ENCODE data around the gene SLC16A11. TPM values are rescaled to one million over a fixed set of nuclear protein-coding genes. Genes with fewer than 3 reads are reported as not detected.
A peak's percentile ranks its signal among the peaks of the same experiment; 100 is the strongest.

Gene SLC16A11
- total RNA-seq, 4 donors from 2014 or later = 5.4 to 43.9 (median 18.8) TPM

DNA sequence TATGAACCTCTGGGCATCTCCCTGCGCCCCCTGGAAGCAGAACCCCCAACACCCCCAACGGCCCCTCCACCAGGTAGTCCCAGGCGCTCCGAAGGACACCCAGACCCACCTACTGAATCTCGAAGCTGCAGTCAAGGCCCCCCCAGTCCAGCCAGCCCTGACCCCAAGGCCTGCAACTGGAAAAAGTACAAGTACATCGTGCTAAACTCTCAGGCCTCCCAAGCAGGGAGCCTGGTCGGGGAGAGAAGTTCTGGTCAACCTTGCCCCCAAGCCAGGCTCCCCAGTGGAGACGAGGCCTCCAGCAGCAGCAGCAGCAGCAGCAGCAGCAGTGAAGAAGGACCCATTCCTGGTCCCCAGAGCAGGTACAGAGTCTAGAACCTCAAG, 19.5 kb downstream of the SLC16A11 start:
- 10 to 70% methylated on average over 2 to 7 of the region's 8 CpGs for WGBS, 2 donors
- TF ChIP-seq, protein P1, sequence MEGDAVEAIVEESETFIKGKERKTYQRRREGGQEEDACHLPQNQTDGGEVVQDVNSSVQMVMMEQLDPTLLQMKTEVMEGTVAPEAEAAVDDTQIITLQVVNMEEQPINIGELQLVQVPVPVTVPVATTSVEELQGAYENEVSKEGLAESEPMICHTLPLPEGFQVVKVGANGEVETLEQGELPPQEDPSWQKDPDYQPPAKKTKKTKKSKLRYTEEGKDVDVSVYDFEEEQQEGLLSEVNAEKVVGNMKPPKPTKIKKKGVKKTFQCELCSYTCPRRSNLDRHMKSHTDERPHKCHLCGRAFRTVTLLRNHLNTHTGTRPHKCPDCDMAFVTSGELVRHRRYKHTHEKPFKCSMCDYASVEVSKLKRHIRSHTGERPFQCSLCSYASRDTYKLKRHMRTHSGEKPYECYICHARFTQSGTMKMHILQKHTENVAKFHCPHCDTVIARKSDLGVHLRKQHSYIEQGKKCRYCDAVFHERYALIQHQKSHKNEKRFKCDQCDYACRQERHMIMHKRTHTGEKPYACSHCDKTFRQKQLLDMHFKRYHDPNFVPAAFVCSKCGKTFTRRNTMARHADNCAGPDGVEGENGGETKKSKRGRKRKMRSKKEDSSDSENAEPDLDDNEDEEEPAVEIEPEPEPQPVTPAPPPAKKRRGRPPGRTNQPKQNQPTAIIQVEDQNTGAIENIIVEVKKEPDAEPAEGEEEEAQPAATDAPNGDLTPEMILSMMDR (IDR thresholded peaks at IDR 0.05) = no peak
- no peak for TF ChIP-seq POLR2A (IDR thresholded peaks at IDR 0.05)
- DNase-seq = no peak
- Histone ChIP-seq H3K4me3 (replicated peaks in 1 of 3) (no peak overlapping the region), H3K9me3 (no peaks in the 10 kb centered on the region), H3K27me3 (no peaks in the 10 kb centered on the region), H3K27ac (peak overlapping the region in 2 of 3 donors; percentile 4 to 50), H3K4me1 (peaks cover 17 to 61% of the 10 kb centered on the region in 2 donors), H3K36me3 (no peaks in the 10 kb centered on the region)
- intact Hi-C loops (cut with DNase I) = no loop called here

DNA sequence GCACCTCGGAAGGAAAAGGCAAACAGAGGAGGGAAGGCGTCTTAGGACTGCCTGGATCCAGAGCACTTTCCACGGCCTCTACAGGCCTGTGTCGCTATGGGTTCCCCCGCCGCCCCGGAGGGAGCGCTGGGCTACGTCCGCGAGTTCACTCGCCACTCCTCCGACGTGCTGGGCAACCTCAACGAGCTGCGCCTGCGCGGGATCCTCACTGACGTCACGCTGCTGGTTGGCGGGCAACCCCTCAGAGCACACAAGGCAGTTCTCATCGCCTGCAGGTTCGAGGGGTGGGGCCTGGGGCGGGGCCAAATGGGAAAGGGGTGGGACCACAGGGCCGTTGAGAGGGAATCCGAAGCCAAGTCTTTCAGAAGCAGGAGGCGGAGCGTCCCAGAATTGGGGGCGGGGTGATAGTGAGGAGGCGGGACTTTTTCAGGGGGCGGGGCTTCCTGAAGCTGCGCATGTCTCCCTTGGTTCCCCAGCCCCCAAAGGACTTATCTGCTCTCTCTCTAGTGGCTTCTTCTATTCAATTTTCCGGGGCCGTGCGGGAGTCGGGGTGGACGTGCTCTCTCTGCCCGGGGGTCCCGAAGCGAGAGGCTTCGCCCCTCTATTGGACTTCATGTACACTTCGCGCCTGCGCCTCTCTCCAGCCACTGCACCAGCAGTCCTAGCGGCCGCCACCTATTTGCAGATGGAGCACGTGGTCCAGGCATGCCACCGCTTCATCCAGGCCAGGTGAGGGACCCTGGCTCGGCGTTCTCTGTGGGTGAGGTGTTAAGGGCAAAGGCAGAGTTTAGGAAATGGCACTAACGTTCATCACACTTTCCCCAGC, 20.1 kb downstream of the SLC16A11 start:
- DNase-seq = peak; percentile 80 to 83
- peak in 1 of 2 donors; percentile 68 for TF ChIP-seq POLR2A (IDR thresholded peaks at IDR 0.05)
- TF ChIP-seq, protein P1 (IDR thresholded peaks at IDR 0.05) = no peak
- H3K36me3 ChIP-seq = no peaks in the 10 kb centered on the region
- intact Hi-C loops (cut with DNase I) = no loop called here
- no peaks in the 10 kb centered on the region for H3K27me3 ChIP-seq
- WGBS, 2 donors = 32 to 49% methylated on average over 23 to 33 of the region's 51 CpGs
- H3K9me3 ChIP-seq = no peaks in the 10 kb centered on the region
- H3K4me3 ChIP-seq (replicated peaks in 1 of 3) = peak overlapping the region in 1 of 3 donors; percentile 8
- H3K27ac ChIP-seq = peak overlapping the region; percentile 65 to 84 (median 75)
- peaks cover 17 to 60% of the 10 kb centered on the region in 2 donors for H3K4me1 ChIP-seq

DNA sequence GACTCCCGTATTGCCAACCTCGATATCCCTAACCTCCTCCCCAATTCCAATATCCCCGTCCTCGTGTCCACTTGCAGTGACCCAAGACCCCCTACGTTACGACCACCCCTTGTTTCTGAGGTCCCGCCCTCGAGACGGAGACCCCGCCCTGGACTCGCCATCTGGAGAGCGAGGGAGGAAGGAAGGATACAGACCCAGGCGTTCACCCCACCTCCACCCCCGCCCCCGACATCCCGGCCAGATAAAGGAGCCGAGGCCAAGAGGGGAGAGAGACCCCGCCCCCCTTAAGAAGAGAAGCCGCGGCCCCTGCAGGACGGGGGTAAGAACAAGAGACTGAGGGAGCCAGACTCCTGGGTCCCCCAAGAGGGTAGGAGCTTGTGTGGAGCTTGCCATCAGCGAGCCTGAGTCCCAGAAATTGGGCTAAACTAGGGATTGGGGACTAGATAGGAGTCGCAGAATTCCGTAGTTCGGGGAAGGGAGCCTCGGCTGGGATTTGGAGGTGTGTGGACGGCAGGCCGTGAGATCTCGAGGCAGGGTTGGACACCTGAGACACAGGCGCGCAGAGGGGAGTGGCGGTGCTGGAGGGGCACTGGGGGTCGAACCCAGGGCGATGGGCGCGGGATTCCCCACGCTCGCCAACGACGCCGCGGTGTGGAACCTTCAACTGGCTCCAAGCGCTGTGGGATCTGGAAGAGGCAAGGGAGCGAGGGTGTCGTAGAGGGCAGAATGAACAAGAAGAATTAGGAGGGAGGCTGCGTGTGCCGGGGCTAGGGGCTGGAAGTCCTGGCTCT, 20.9 kb downstream of the SLC16A11 start, which contains the start of gene BCL6B:
TSS of gene BCL6B (plus strand) at position 270 of the 791 bp plus-strand sequence. CDS start 622 bp downstream, outside the sequence.
- intact Hi-C loops (cut with DNase I) = no loop called here
- Histone ChIP-seq H3K27ac (peak within 1 kb of the TSS; percentile 65 to 84 (median 75)), H3K4me3 (replicated peaks in 1 of 3) (peak within 1 kb of the TSS in 1 of 3 donors; percentile 18), H3K27me3 (no peaks in the 10 kb centered on the region), H3K36me3 (no peaks in the 10 kb centered on the region), H3K9me3 (no peaks in the 10 kb centered on the region), H3K4me1 (peaks cover 17 to 62% of the 10 kb centered on the region in 2 donors)
- no peak for DNase-seq
- TF ChIP-seq POLR2A (IDR thresholded peaks at IDR 0.05) = no peak
- TF ChIP-seq, protein P1 (IDR thresholded peaks at IDR 0.05) = no peak
- WGBS, 2 donors = 13 to 15% methylated on average over 41 to 47 of the region's 47 CpGs

DNA sequence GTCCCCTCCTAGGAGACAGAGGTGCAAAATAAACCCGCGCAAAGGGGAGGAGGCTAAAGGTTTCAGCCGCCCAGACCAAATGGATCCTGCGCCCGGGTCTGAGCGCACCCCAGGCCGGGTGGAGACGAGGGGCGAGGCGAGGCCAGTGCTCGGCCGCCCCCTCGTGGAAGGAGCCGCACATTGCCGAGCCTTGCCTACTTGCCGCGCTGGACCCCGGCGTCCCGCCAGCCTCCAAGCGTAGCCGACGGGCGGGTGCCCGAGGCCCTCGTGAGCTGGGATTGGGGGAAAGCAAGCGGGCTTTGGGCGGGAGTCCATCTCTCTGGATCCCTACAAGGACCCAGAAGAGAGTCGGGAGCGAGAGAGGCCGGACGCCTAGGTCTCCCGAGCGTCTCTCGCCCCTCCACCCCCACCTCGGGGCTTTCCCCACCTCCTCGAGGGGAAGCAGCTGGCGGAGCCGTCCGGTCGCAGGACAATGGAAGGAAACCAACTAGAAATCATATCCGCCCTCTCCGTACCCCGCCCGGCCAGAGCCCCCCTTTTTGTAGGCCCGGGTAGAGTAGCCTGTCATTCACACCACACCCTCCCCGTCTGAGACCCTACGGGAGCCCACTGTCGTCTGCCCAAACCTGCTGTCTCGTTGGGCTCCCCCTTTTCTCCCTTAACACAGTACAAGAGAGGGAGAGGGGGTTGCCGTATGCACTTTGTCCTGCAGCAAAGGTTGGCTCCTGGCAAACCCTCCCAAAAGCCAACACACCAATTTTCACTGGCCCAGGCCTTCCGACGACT, 21.7 kb downstream of the SLC16A11 start:
- Histone ChIP-seq H3K4me3 (replicated peaks in 1 of 3) (peak overlapping the region in 1 of 3 donors; percentile 18), H3K36me3 (no peaks in the 10 kb centered on the region), H3K27me3 (no peaks in the 10 kb centered on the region), H3K27ac (peak overlapping the region; percentile 65 to 84 (median 75)), H3K9me3 (no peaks in the 10 kb centered on the region), H3K4me1 (peaks cover 17 to 62% of the 10 kb centered on the region in 2 donors)
- TF ChIP-seq POLR2A (IDR thresholded peaks at IDR 0.05) = no peak
- TF ChIP-seq, protein P1 (IDR thresholded peaks at IDR 0.05) = peak; percentile 63 to 98 (median 89)
- peak; percentile 72 to 76 for DNase-seq
- intact Hi-C loops (cut with DNase I) = no loop called here
- WGBS, 2 donors = 6 to 9% methylated on average over 19 to 33 of the region's 53 CpGs
